ENCODE results near the gene TMEM140.

- TF ChIP-seq EZH2 (optimal IDR thresholded peaks at IDR 0.05; ENCODE audit: low read depth, low read length) (no peak), CTCF (IDR thresholded peaks at IDR 0.05; ENCODE audit: low read length) (no peak)
These were observed 33.2 kb upstream of the TMEM140 start for GRCh38 chr7:135114622-135115021.

Data from MM.1S (cell line).